ENCODE results near the gene GEMIN4. TPM values are rescaled to one million over a fixed set of nuclear protein-coding genes. Genes with fewer than 3 reads are reported as not detected.
"Not testable (repeated sequence)": the region's sequence is repeated elsewhere in the genome, so short reads cannot be mapped to it uniquely, and the experiment has no call there.

Gene GEMIN4
- total RNA-seq, 1 donor from 2014 or later = 37.3 TPM

- Mint-ChIP-seq H3K4me1 (peaks cover 9% of the 10 kb centered on the region), H3K27ac (ENCODE audit: unreplicated experiment) (no peak overlapping the region), H3K27me3 (ENCODE audit: low read depth) (peaks cover 4% of the 10 kb centered on the region), H3K4me3 (no peak overlapping the region), H3K9me3 (no peaks in the 10 kb centered on the region), H3K36me3 (ENCODE audit: low read depth) (peaks cover 12% of the 10 kb centered on the region)
- DNase-seq (ENCODE audit: low read depth, low spot score) = no peak
- no peak for TF ChIP-seq CTCF (conservative IDR thresholded peaks at IDR 0.05)
Measured at GRCh38 chr17:792277-792676, 40.2 kb upstream of the GEMIN4 start.

GRCh38 chr17:791829-792228 lies 39.8 kb upstream of the GEMIN4 start:
- H3K4me1 Mint-ChIP-seq = peaks cover 9% of the 10 kb centered on the region
- DNase-seq (ENCODE audit: low read depth, low spot score) = no peak
- H3K27me3 Mint-ChIP-seq (ENCODE audit: low read depth) = peaks cover 4% of the 10 kb centered on the region
- TF ChIP-seq CTCF (conservative IDR thresholded peaks at IDR 0.05) = no peak
- peaks cover 12% of the 10 kb centered on the region for H3K36me3 Mint-ChIP-seq (ENCODE audit: low read depth)
- H3K27ac Mint-ChIP-seq (ENCODE audit: unreplicated experiment) = no peak overlapping the region
- H3K4me3 Mint-ChIP-seq = peak overlapping the region; percentile 61
- no peaks in the 10 kb centered on the region for H3K9me3 Mint-ChIP-seq

GRCh38 chr17:790874-791247 lies 38.8 kb upstream of the GEMIN4 start:
- peak overlapping the region; percentile 61 for H3K4me3 Mint-ChIP-seq
- H3K27ac Mint-ChIP-seq (ENCODE audit: unreplicated experiment); H3K4me1 Mint-ChIP-seq; H3K27me3 Mint-ChIP-seq (ENCODE audit: low read depth); H3K36me3 Mint-ChIP-seq (ENCODE audit: low read depth); H3K9me3 Mint-ChIP-seq; DNase-seq (ENCODE audit: low read depth, low spot score): not testable (repeated sequence)

GRCh38 chr17:789931-790873 lies 38.1 kb upstream of the GEMIN4 start:
- not testable (repeated sequence) for H3K27me3 Mint-ChIP-seq (ENCODE audit: low read depth); H3K4me1 Mint-ChIP-seq; H3K27ac Mint-ChIP-seq (ENCODE audit: unreplicated experiment); DNase-seq (ENCODE audit: low read depth, low spot score); H3K36me3 Mint-ChIP-seq (ENCODE audit: low read depth); H3K4me3 Mint-ChIP-seq; H3K9me3 Mint-ChIP-seq

GRCh38 chr17:789160-789840 lies 37.2 kb upstream of the GEMIN4 start:
- Mint-ChIP-seq H3K36me3 (ENCODE audit: low read depth) (peaks cover 10% of the 10 kb centered on the region), H3K4me3 (peak overlapping the region; percentile 64), H3K27me3 (ENCODE audit: low read depth) (peaks cover 4% of the 10 kb centered on the region), H3K9me3 (no peaks in the 10 kb centered on the region), H3K27ac (ENCODE audit: unreplicated experiment) (no peak overlapping the region), H3K4me1 (no peaks in the 10 kb centered on the region)
- DNase-seq (ENCODE audit: low read depth, low spot score) = no peak
- no peak for TF ChIP-seq CTCF (conservative IDR thresholded peaks at IDR 0.05)

GRCh38 chr17:788551-788950 lies 36.5 kb upstream of the GEMIN4 start:
- no peak overlapping the region for H3K27ac Mint-ChIP-seq (ENCODE audit: unreplicated experiment)
- H3K36me3 Mint-ChIP-seq (ENCODE audit: low read depth) = peaks cover 12% of the 10 kb centered on the region
- no peaks in the 10 kb centered on the region for H3K9me3 Mint-ChIP-seq
- H3K4me1 Mint-ChIP-seq = peaks cover 6% of the 10 kb centered on the region
- no peak overlapping the region for H3K4me3 Mint-ChIP-seq
- DNase-seq (ENCODE audit: low read depth, low spot score) = no peak
- no peak for TF ChIP-seq CTCF (conservative IDR thresholded peaks at IDR 0.05)
- H3K27me3 Mint-ChIP-seq (ENCODE audit: low read depth) = peaks cover 4% of the 10 kb centered on the region
